Stimulated activated CD8-positive, alpha-beta memory T cell treated with anti-CD3 and anti-CD28 coated beads, Interleukin-12 subunit alpha, Interleukin-12 subunit beta, amount 100 ng/mL, for 1 hour (primary cell): ENCODE measurements around the gene GET4.

ENCODE experiments used
- DNase-seq: peaks from one replicate; pipeline ENCODE4 v3.0.0-alpha.2; 2020; ENCODE audit warnings: low read depth

The GET4 gene

GRCh38 chr7:900331-901040 is 24.1 kb downstream of the GET4 start:
- no peak for DNase-seq

GRCh38 chr7:901041-901387 is 24.7 kb downstream of the GET4 start:
- no peak for DNase-seq

GRCh38 chr7:901388-902154 is 25.2 kb downstream of the GET4 start:
- no peak for DNase-seq

GRCh38 chr7:902996-903395 is 26.6 kb downstream of the GET4 start:
- no peak for DNase-seq

GRCh38 chr7:903921-904755 is 27.8 kb downstream of the GET4 start:
- no peak for DNase-seq

- DNase-seq = no peak
Measured at GRCh38 chr7:904847-905246, 28.5 kb downstream of the GET4 start.

- DNase-seq = no peak
Measured at GRCh38 chr7:906776-907157, 30.4 kb downstream of the GET4 start.

GRCh38 chr7:907158-907980 is 31.0 kb downstream of the GET4 start:
- no peak for DNase-seq

GRCh38 chr7:908159-908581 is 31.8 kb downstream of the GET4 start:
- DNase-seq = no peak

- DNase-seq = peak; percentile 33
Measured at GRCh38 chr7:908591-909357, 32.4 kb downstream of the GET4 start.

- DNase-seq = no peak
Measured at GRCh38 chr7:909358-910329, 33.3 kb downstream of the GET4 start.

- DNase-seq = no peak
Measured at GRCh38 chr7:910441-910861, 34.1 kb downstream of the GET4 start.

- DNase-seq = no peak
Measured at GRCh38 chr7:910931-911431, 34.6 kb downstream of the GET4 start.

- no peak for DNase-seq
Measured at GRCh38 chr7:911791-912480, 35.6 kb downstream of the GET4 start.

- DNase-seq = no peak
Measured at GRCh38 chr7:913736-914520, 37.6 kb downstream of the GET4 start.

GRCh38 chr7:914521-915194 is 38.3 kb downstream of the GET4 start:
- no peak for DNase-seq

- DNase-seq = no peak
Measured at GRCh38 chr7:915291-916218, 39.2 kb downstream of the GET4 start.
